ENCODE measurements around the gene PSME4.
A peak's percentile ranks its signal among the peaks of the same experiment; 100 is the strongest.

PSME4 gene

DNA sequence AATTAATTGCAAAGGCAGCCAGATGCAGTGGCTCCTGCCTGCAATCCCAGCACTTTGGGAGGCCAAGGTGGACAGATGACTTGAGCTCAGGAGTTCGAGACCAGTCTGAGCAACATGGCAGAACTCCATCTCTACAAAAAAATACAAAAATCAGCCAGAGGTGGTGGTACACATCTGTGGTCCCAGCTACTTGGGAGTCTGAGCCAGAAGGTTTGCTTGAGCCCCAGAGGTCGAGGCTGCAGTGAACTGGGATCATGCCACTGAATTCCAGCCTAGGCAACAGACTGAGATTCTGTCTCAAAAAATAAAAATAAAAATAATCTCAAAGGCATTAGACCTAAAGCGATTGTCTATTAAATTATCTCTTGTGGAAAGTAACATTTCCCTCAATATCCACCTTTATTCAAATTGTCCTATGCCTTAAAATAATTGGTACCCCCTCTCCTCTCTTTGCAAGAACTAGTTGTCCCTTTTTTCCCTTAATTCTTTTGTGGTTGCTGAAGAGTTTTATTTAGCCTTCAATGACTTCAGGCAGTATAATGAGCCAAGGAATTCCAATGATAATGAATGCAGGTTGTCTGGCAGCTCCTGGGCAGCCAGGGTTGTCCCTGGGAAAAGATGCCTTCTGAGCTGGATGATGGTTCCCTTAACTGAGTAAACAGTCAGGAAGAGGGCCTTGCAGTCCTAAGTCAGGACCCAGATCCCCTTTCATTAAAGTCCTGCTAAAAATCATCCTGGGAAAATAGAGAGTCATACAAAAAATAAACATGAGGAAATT is 143.2 kb downstream of the PSME4 start:
- no peak for DNase-seq

DNA sequence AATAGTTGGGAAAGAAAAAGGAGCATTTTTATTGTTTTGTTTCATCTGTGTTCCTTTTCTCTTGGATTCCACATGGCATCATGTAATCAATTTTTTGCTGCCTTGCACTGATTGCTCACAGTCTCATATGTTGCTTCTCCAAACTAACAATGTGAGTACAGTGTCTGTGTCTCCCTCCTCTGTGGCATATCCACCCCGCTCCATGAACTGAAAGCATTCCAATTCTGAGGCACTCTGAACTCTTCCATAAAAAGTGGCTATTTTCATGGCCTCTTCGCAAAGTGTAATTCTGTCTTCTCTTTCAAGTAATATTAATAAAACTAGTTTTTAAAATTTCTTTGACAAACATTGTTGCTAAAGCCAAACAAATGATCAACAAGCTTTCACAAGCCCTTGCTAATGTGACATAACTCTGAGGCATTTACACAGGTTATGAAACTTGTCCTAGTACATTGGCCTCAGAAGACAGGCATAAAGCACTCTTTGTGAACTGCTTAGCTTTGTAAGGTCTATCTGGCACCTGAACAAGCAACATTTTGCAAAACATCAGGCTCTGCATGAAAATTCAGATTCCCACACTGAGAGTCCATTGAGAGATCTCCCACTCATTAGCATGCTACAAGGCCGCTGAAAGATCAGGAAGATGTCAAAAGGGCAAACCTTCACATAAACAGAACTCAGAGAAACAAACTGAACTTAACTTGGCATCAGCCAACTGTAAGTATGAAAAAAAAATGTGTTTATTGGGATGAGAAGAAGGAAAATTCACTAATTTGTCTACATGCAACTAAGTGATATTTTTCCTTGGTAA is 144.0 kb downstream of the PSME4 start:
- DNase-seq = no peak

DNA sequence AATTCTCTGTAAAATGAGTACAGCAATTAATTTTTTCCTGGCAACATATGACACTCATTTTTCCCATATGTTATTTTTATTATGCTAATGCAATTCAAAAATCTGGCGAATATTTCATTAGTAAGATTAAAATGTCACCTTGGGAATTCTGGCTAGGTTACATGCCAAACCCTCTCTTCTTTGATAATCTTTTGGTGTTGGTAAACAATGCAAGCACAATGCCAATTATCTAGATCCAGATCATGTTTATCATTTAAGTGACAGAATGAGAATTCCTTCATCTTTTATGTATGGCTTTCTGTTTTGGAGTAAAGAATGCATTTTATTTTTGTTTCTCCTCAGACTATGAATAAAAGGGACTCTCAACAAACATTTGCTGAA is 144.8 kb downstream of the PSME4 start:
- DNase-seq = no peak

DNA sequence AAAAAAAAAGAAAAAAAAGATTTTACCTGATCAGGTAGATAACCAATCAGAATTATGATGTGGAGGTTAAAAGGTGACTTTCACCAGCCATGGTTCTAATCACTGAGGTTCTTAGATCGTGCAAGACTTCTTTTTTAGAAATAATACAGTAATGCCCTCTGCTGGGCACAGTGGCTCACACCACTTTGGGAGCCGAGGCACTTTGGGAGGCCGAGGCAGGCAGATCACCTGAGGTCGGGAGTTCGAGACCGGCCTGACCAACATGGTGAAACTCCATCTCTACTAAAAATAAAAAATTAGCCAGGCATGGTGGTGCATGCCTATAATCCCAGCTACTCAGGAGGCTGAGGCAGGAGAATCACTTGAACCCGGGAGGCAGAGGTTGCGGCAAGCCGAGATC is 147.2 kb downstream of the PSME4 start:
- DNase-seq = peak; percentile 8

DNA sequence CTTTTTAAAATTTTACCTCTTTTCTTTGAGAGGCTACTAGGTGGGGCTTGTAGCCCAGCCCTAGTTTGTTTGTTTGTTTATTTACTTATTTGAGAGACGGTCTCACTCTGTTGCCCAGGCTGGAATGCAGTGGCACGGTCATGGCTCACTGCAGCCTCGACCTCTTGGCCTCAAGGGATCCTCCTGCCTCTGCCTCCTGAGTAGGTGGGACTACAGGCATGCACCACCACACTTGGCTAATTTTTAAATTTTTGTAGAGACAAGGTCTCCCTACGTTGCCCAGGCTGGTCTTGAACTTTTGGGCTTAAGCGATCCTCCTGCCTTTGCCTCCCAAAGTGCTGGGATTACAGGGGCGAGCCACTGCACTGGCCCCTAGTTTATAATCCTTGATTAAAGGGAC is 149.0 kb downstream of the PSME4 start:
- DNase-seq = no peak

- no peak for DNase-seq
Measured at GRCh38 chr2:53820711-53821110, 150.1 kb downstream of the PSME4 start.

DNA sequence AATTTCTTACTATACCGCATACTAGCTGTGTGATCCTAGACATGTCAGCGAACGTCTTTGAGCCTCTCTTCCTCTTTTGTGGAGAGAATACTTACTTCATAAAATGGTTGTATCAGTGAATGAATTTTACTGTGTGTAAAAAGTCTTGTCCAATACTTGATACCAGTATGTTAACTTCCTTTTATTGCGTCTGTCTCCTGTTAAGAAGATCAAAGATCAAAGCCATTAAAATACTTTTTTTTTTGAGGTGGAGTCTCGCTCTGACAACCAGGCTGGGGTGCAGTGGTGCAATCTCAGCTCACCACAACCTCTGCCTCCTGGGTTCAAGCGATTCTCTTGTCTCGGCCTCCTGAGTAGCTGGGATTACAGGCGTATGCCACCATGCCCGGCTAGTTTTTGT is 150.7 kb downstream of the PSME4 start:
- no peak for DNase-seq

DNA sequence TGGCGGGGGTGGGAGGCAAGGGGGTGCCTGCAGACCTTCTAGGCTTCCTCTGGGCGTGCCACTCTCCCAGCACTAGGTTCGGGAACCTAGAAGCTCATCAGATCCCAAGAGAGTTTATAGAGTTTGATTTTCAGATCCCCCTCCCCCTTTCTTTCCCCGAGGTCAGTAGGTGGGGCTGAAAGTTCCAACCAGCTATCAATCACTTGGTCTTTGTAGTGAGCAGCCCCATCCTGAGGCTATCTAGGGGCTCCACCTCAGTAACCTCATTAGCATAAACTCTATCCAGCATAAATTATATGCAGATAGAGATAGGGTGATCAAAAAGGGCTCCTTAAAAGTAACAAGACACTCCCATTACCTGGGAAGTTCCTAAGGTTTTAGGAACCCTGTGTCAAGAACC is 151.2 kb downstream of the PSME4 start:
- no peak for DNase-seq

- no peak for DNase-seq
Measured at GRCh38 chr2:53818854-53819435, 151.8 kb downstream of the PSME4 start.
